Transverse colon (tissue), 4 donors: ENCODE measurements around the gene PI4KA.
"Not testable (repeated sequence)": the region's sequence is repeated elsewhere in the genome, so short reads cannot be mapped to it uniquely, and the experiment has no call there.

Experiments
- CTCF ChIP-seq, 5 experiments: fragments of 200-600 bp in 3 of 5; fragments of 450-650 bp in 2 of 5; sonication (generic) in 3 of 5; IDR thresholded peaks; 1 replicate in 2 of 5; 2 replicates in 3 of 5; pipeline ENCODE4 v1.5.1; 2016 to 2017; ENCODE audit warnings: antibody characterized with exemption in 5 of 5, inconsistent platforms in 3 of 5, mild to moderate bottlenecking in 2 of 5, moderate library complexity in 1 of 5
- POLR2A ChIP-seq: fragments of 450-650 bp; IDR thresholded peaks from one replicate; pipeline ENCODE4 v1.6.1; 2016; ENCODE audit warnings: antibody characterized with exemption, mild to moderate bottlenecking, moderate library complexity
- POLR2AphosphoS5 ChIP-seq, 3 donors: sonication (generic); formaldehyde crosslinking; IDR thresholded peaks; one replicate each; pipeline ENCODE4 v1.6.1; 2016; ENCODE audit warnings: antibody characterized with exemption in 3 of 3

- TF ChIP-seq CTCF (IDR thresholded peaks at IDR 0.05); POLR2A; POLR2AphosphoS5 (IDR thresholded peaks at IDR 0.05): not testable (repeated sequence)
Observed at GRCh38 chr22:20667548-20667947, 191.1 kb downstream of the PI4KA start.
